ENCODE results near the gene CDCP1. TPM values are rescaled to one million over a fixed set of nuclear protein-coding genes. Genes with fewer than 3 reads are reported as not detected.

Gene CDCP1
- total RNA-seq, 1 donor from 2014 or later: 28.7 TPM

GRCh38 chr3:45170096-45170495 lies 23.9 kb upstream of the CDCP1 start:
- Histone ChIP-seq H3K9me3 (no peaks in the 10 kb centered on the region), H3K4me3 (no peak overlapping the region), H3K36me3 (no peaks in the 10 kb centered on the region), H3K4me1 (peaks cover 18% of the 10 kb centered on the region), H3K27ac (no peak overlapping the region), H3K27me3 (ENCODE audit: low read depth) (no peaks in the 10 kb centered on the region)
- intact Hi-C loops (cut with DNase I): no loop called here
- no peak for TF ChIP-seq CTCF (IDR thresholded peaks at IDR 0.05)
- ATAC-seq (no peak), DNase-seq (no peak)

GRCh38 chr3:45169125-45169904 lies 23.1 kb upstream of the CDCP1 start:
- intact Hi-C loops (cut with DNase I): no loop called here
- no peak for TF ChIP-seq CTCF (IDR thresholded peaks at IDR 0.05)
- H3K4me3 ChIP-seq: no peak overlapping the region
- no peak overlapping the region for H3K27ac ChIP-seq
- H3K36me3 ChIP-seq: no peaks in the 10 kb centered on the region
- H3K27me3 ChIP-seq (ENCODE audit: low read depth): no peaks in the 10 kb centered on the region
- DNase-seq: no peak
- H3K4me1 ChIP-seq: peaks cover 18% of the 10 kb centered on the region
- H3K9me3 ChIP-seq: no peaks in the 10 kb centered on the region
- ATAC-seq: no peak

GRCh38 chr3:45168451-45168850 lies 22.3 kb upstream of the CDCP1 start:
- peaks cover 21% of the 10 kb centered on the region for H3K4me1 ChIP-seq
- DNase-seq: no peak
- H3K27ac ChIP-seq: no peak overlapping the region
- no peak overlapping the region for H3K4me3 ChIP-seq
- TF ChIP-seq CTCF (IDR thresholded peaks at IDR 0.05): no peak
- intact Hi-C loops (cut with DNase I): no loop called here
- no peaks in the 10 kb centered on the region for H3K27me3 ChIP-seq (ENCODE audit: low read depth)
- no peak for ATAC-seq
- no peaks in the 10 kb centered on the region for H3K9me3 ChIP-seq
- H3K36me3 ChIP-seq: no peaks in the 10 kb centered on the region

GRCh38 chr3:45167011-45167911 lies 21.1 kb upstream of the CDCP1 start:
- TF ChIP-seq CTCF (IDR thresholded peaks at IDR 0.05): no peak
- Histone ChIP-seq H3K27me3 (ENCODE audit: low read depth) (no peaks in the 10 kb centered on the region), H3K4me3 (peak overlapping the region; percentile 0), H3K4me1 (peaks cover 21% of the 10 kb centered on the region), H3K27ac (peak overlapping the region; percentile 59), H3K9me3 (no peaks in the 10 kb centered on the region), H3K36me3 (no peaks in the 10 kb centered on the region)
- intact Hi-C loops (cut with DNase I): no loop called here
- ATAC-seq (peak; percentile 96 to 99), DNase-seq (peak; percentile 94)

- Histone ChIP-seq H3K27ac (no peak overlapping the region), H3K27me3 (ENCODE audit: low read depth) (no peaks in the 10 kb centered on the region), H3K36me3 (no peaks in the 10 kb centered on the region), H3K9me3 (no peaks in the 10 kb centered on the region), H3K4me1 (peaks cover 21% of the 10 kb centered on the region), H3K4me3 (no peak overlapping the region)
- intact Hi-C loops (cut with DNase I): no loop called here
- TF ChIP-seq CTCF (IDR thresholded peaks at IDR 0.05): no peak
- no peak for DNase-seq
- no peak for ATAC-seq
These were observed 20.2 kb upstream of the CDCP1 start for GRCh38 chr3:45166321-45166879.
